ENCODE results near the gene BARHL1. TPM values are rescaled to one million over a fixed set of nuclear protein-coding genes. Genes with fewer than 3 reads are reported as not detected.

The BARHL1 gene
- total and polyA plus RNA-seq, 2 donors (not counting 1 experiment from before 2014, with no cell fraction given): not detected

- Histone ChIP-seq H3K4me1 (ENCODE audit: control insufficient read depth, extremely low read depth, insufficient read depth, low read length) (no peaks in the 10 kb centered on the region), H3K79me2 (ENCODE audit: control insufficient read depth, insufficient read depth, low read length) (no peaks in the 10 kb centered on the region), H3K27me3 (ENCODE audit: control insufficient read depth, insufficient read depth, low read length) (peaks cover 83% of the 10 kb centered on the region), H3K9me3 (ENCODE audit: control insufficient read depth, insufficient read depth, low read depth, low read length) (no peaks in the 10 kb centered on the region), H3K9ac (ENCODE audit: insufficient read depth, low read length) (no peak overlapping the region), H4K20me1 (ENCODE audit: control insufficient read depth, extremely low read depth, insufficient read depth, low read length) (no peaks in the 10 kb centered on the region), H2AFZ (ENCODE audit: low read length) (no peak overlapping the region), H3K27ac (ENCODE audit: insufficient read depth, low read length) (no peak overlapping the region), H3K36me3 (ENCODE audit: control insufficient read depth, insufficient read depth, low read length) (no peaks in the 10 kb centered on the region), H3K4me2 (ENCODE audit: extremely low read depth, insufficient read depth, low read length) (no peak overlapping the region), H3K4me3 (replicated peaks in 1 of 4; ENCODE audit: control extremely low read depth in 1 of 4, insufficient read depth in 1 of 4, low read depth in 3 of 4, low read length in 4 of 4) (no peak overlapping the region)
- TF ChIP-seq EZH2 (IDR thresholded peaks at IDR 0.05; ENCODE audit: low read length, missing control alignments) (peak; percentile 91), CTCF (conservative IDR thresholded peaks at IDR 0.05 in 1 of 2, IDR thresholded peaks at IDR 0.05 in 1 of 2; ENCODE audit: low read depth in 1 of 2, low read length in 2 of 2) (no peak)
- no peak for DNase-seq (ENCODE audit: low read depth in 2 of 2)
These were observed 4.6 kb downstream of the BARHL1 start for GRCh38 chr9:132586830-132587591.

GRCh38 chr9:132587592-132587955, 5.2 kb downstream of the BARHL1 start:
- Histone ChIP-seq H3K27ac (ENCODE audit: insufficient read depth, low read length) (no peak overlapping the region), H3K27me3 (ENCODE audit: control insufficient read depth, insufficient read depth, low read length) (peaks cover 83% of the 10 kb centered on the region), H3K9me3 (ENCODE audit: control insufficient read depth, insufficient read depth, low read depth, low read length) (no peaks in the 10 kb centered on the region), H3K4me3 (replicated peaks in 1 of 4; ENCODE audit: control extremely low read depth in 1 of 4, insufficient read depth in 1 of 4, low read depth in 3 of 4, low read length in 4 of 4) (no peak overlapping the region), H3K9ac (ENCODE audit: insufficient read depth, low read length) (no peak overlapping the region), H2AFZ (ENCODE audit: low read length) (no peak overlapping the region), H3K36me3 (ENCODE audit: control insufficient read depth, insufficient read depth, low read length) (no peaks in the 10 kb centered on the region), H3K79me2 (ENCODE audit: control insufficient read depth, insufficient read depth, low read length) (no peaks in the 10 kb centered on the region), H3K4me1 (ENCODE audit: control insufficient read depth, extremely low read depth, insufficient read depth, low read length) (no peaks in the 10 kb centered on the region), H4K20me1 (ENCODE audit: control insufficient read depth, extremely low read depth, insufficient read depth, low read length) (no peaks in the 10 kb centered on the region), H3K4me2 (ENCODE audit: extremely low read depth, insufficient read depth, low read length) (no peak overlapping the region)
- TF ChIP-seq EZH2 (IDR thresholded peaks at IDR 0.05; ENCODE audit: low read length, missing control alignments) (peak; percentile 74), CTCF (conservative IDR thresholded peaks at IDR 0.05 in 1 of 2, IDR thresholded peaks at IDR 0.05 in 1 of 2; ENCODE audit: low read depth in 1 of 2, low read length in 2 of 2) (no peak)
- no peak for DNase-seq (ENCODE audit: low read depth in 2 of 2)

GRCh38 chr9:132588098-132588497, 5.7 kb downstream of the BARHL1 start:
- Histone ChIP-seq H4K20me1 (ENCODE audit: control insufficient read depth, extremely low read depth, insufficient read depth, low read length) (no peaks in the 10 kb centered on the region), H2AFZ (ENCODE audit: low read length) (no peak overlapping the region), H3K4me3 (replicated peaks in 1 of 4; ENCODE audit: control extremely low read depth in 1 of 4, insufficient read depth in 1 of 4, low read depth in 3 of 4, low read length in 4 of 4) (no peak overlapping the region), H3K9me3 (ENCODE audit: control insufficient read depth, insufficient read depth, low read depth, low read length) (no peaks in the 10 kb centered on the region), H3K9ac (ENCODE audit: insufficient read depth, low read length) (no peak overlapping the region), H3K36me3 (ENCODE audit: control insufficient read depth, insufficient read depth, low read length) (no peaks in the 10 kb centered on the region), H3K4me2 (ENCODE audit: extremely low read depth, insufficient read depth, low read length) (no peak overlapping the region), H3K4me1 (ENCODE audit: control insufficient read depth, extremely low read depth, insufficient read depth, low read length) (no peaks in the 10 kb centered on the region), H3K27ac (ENCODE audit: insufficient read depth, low read length) (no peak overlapping the region), H3K79me2 (ENCODE audit: control insufficient read depth, insufficient read depth, low read length) (no peaks in the 10 kb centered on the region), H3K27me3 (ENCODE audit: control insufficient read depth, insufficient read depth, low read length) (peaks cover 78% of the 10 kb centered on the region)
- TF ChIP-seq EZH2 (IDR thresholded peaks at IDR 0.05; ENCODE audit: low read length, missing control alignments): peak; percentile 54
- no peak for TF ChIP-seq CTCF (conservative IDR thresholded peaks at IDR 0.05 in 1 of 2, IDR thresholded peaks at IDR 0.05 in 1 of 2; ENCODE audit: low read depth in 1 of 2, low read length in 2 of 2)
- DNase-seq (ENCODE audit: low read depth in 2 of 2): no peak

Data from fibroblast of lung (primary cell).